ENCODE data around the gene STKLD1.
"Not testable (repeated sequence)": the region's sequence is repeated elsewhere in the genome, so short reads cannot be mapped to it uniquely, and the experiment has no call there.

The STKLD1 gene

DNA sequence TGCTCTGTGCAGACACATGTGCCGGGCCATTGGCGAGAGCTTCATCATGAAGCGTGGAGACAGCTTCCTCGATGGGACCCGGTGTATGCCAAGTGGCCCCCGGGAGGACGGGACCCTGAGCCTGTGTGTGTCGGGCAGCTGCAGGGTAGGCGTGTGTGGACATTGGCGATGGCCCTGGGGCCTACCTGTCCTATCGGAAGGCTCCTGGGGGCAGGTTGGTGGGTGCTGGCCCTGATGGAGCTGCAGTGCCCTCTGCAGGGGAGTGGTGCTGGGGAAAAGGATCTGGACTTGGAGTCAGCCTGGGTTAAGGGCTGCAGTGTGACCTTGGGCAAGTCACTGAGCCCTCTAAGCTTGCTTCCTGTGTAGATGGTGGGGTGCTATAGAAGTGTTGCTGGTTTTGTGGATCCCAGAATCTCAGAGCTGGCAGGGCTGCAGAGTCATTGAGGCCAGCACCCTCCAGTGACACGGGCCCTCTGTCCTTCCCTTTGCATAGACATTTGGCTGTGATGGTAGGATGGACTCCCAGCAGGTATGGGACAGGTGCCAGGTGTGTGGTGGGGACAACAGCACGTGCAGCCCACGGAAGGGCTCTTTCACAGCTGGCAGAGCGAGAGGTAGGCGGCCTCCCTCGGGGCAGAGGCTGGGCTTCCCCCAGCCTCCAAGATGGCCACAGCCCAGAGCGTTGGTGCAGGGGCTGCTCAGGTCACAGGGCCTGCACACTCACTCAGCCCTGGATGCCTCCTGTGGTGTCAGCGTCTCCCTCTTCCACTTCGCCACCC is 61.8 kb downstream of the STKLD1 start:
- no peaks in the 10 kb centered on the region for H3K9me3 ChIP-seq (ENCODE audit: control insufficient read depth in 1 of 2, low read length in 2 of 2)
- H3K4me1 ChIP-seq (ENCODE audit: control insufficient read depth in 1 of 2, insufficient read depth in 2 of 2, low read length in 2 of 2), result no peaks in the 10 kb centered on the region
- H3K27me3 ChIP-seq (ENCODE audit: low read depth, low read length), result no peaks in the 10 kb centered on the region
- no peak overlapping the region for H3K4me3 ChIP-seq (ENCODE audit: low read depth in 1 of 2, low read length in 2 of 2)
- no peak overlapping the region for H3K27ac ChIP-seq (ENCODE audit: low read length)
- H3K36me3 ChIP-seq (ENCODE audit: control insufficient read depth in 1 of 2, insufficient read depth in 2 of 2, low read length in 2 of 2), result no peaks in the 10 kb centered on the region

DNA sequence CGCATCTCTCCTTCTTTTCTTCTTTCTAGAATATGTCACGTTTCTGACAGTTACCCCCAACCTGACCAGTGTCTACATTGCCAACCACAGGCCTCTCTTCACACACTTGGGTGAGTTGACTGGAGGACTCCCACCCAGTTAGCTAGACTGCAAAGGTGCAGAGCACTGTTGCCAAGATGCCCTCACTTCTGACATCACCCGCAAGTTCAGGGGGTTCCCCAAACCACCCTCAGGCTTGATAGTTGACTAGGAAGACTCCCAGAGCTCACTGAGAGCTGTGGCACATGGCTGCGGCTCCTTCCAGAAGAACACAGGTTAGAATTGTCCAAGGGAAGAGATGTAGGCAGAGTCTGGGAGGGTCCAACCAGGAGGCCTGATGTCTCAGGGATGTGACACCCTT is 63.2 kb downstream of the STKLD1 start:
- no peaks in the 10 kb centered on the region for H3K4me1 ChIP-seq (ENCODE audit: control insufficient read depth in 1 of 2, insufficient read depth in 2 of 2, low read length in 2 of 2)
- H3K36me3 ChIP-seq (ENCODE audit: control insufficient read depth in 1 of 2, insufficient read depth in 2 of 2, low read length in 2 of 2), result no peaks in the 10 kb centered on the region
- no peaks in the 10 kb centered on the region for H3K9me3 ChIP-seq (ENCODE audit: control insufficient read depth in 1 of 2, low read length in 2 of 2)
- H3K27ac ChIP-seq (ENCODE audit: low read length), result no peak overlapping the region
- no peaks in the 10 kb centered on the region for H3K27me3 ChIP-seq (ENCODE audit: low read depth, low read length)
- H3K4me3 ChIP-seq (ENCODE audit: low read depth in 1 of 2, low read length in 2 of 2), result no peak overlapping the region

GRCh38 chr9:133440874-133441273 is 64.7 kb downstream of the STKLD1 start:
- H3K9me3 ChIP-seq (ENCODE audit: control insufficient read depth in 1 of 2, low read length in 2 of 2), result no peaks in the 10 kb centered on the region
- H3K36me3 ChIP-seq (ENCODE audit: control insufficient read depth in 1 of 2, insufficient read depth in 2 of 2, low read length in 2 of 2), result no peaks in the 10 kb centered on the region
- no peaks in the 10 kb centered on the region for H3K4me1 ChIP-seq (ENCODE audit: control insufficient read depth in 1 of 2, insufficient read depth in 2 of 2, low read length in 2 of 2)
- H3K27ac ChIP-seq (ENCODE audit: low read length), result no peak overlapping the region
- no peaks in the 10 kb centered on the region for H3K27me3 ChIP-seq (ENCODE audit: low read depth, low read length)
- no peak overlapping the region for H3K4me3 ChIP-seq (ENCODE audit: low read depth in 1 of 2, low read length in 2 of 2)

GRCh38 chr9:133441571-133441970 is 65.4 kb downstream of the STKLD1 start:
- no peaks in the 10 kb centered on the region for H3K4me1 ChIP-seq (ENCODE audit: control insufficient read depth in 1 of 2, insufficient read depth in 2 of 2, low read length in 2 of 2)
- H3K9me3 ChIP-seq (ENCODE audit: control insufficient read depth in 1 of 2, low read length in 2 of 2), result no peaks in the 10 kb centered on the region
- no peaks in the 10 kb centered on the region for H3K27me3 ChIP-seq (ENCODE audit: low read depth, low read length)
- H3K27ac ChIP-seq (ENCODE audit: low read length), result no peak overlapping the region
- no peaks in the 10 kb centered on the region for H3K36me3 ChIP-seq (ENCODE audit: control insufficient read depth in 1 of 2, insufficient read depth in 2 of 2, low read length in 2 of 2)
- no peak overlapping the region for H3K4me3 ChIP-seq (ENCODE audit: low read depth in 1 of 2, low read length in 2 of 2)

DNA sequence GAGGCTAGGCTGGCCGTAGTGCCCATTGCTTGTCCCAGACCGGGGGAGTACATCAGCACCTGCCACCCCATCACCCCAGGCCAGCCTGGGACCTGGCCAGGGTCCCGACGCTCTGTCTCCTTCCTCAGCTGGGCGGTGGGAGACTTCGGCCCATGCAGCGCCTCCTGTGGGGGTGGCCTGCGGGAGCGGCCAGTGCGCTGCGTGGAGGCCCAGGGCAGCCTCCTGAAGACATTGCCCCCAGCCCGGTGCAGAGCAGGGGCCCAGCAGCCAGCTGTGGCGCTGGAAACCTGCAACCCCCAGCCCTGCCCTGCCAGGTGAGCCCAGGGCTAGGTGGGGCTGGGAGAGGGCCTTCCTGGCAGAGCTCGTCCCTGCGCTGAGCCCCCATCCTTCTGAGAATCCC is 67.1 kb downstream of the STKLD1 start:
- Histone ChIP-seq H3K27me3 (ENCODE audit: low read depth, low read length) (no peaks in the 10 kb centered on the region), H3K27ac (ENCODE audit: low read length) (no peak overlapping the region), H3K4me1 (ENCODE audit: control insufficient read depth in 1 of 2, insufficient read depth in 2 of 2, low read length in 2 of 2) (no peaks in the 10 kb centered on the region)

GRCh38 chr9:133443982-133444381 is 67.8 kb downstream of the STKLD1 start:
- H3K27me3 ChIP-seq (ENCODE audit: low read depth, low read length), result no peaks in the 10 kb centered on the region
- no peaks in the 10 kb centered on the region for H3K4me1 ChIP-seq (ENCODE audit: control insufficient read depth in 1 of 2, insufficient read depth in 2 of 2, low read length in 2 of 2)
- H3K9me3 ChIP-seq (ENCODE audit: control insufficient read depth in 1 of 2, low read length in 2 of 2), result no peaks in the 10 kb centered on the region
- no peak overlapping the region for H3K4me3 ChIP-seq (ENCODE audit: low read depth in 1 of 2, low read length in 2 of 2)
- no peaks in the 10 kb centered on the region for H3K36me3 ChIP-seq (ENCODE audit: control insufficient read depth in 1 of 2, insufficient read depth in 2 of 2, low read length in 2 of 2)
- no peak overlapping the region for H3K27ac ChIP-seq (ENCODE audit: low read length)

More for the DNA sequence above, 67.1 kb downstream of the STKLD1 start:
- H3K4me3 ChIP-seq (ENCODE audit: low read depth in 1 of 2, low read length in 2 of 2), result no peak overlapping the region
- no peaks in the 10 kb centered on the region for H3K36me3 ChIP-seq (ENCODE audit: control insufficient read depth in 1 of 2, insufficient read depth in 2 of 2, low read length in 2 of 2)
- no peaks in the 10 kb centered on the region for H3K9me3 ChIP-seq (ENCODE audit: control insufficient read depth in 1 of 2, low read length in 2 of 2)

DNA sequence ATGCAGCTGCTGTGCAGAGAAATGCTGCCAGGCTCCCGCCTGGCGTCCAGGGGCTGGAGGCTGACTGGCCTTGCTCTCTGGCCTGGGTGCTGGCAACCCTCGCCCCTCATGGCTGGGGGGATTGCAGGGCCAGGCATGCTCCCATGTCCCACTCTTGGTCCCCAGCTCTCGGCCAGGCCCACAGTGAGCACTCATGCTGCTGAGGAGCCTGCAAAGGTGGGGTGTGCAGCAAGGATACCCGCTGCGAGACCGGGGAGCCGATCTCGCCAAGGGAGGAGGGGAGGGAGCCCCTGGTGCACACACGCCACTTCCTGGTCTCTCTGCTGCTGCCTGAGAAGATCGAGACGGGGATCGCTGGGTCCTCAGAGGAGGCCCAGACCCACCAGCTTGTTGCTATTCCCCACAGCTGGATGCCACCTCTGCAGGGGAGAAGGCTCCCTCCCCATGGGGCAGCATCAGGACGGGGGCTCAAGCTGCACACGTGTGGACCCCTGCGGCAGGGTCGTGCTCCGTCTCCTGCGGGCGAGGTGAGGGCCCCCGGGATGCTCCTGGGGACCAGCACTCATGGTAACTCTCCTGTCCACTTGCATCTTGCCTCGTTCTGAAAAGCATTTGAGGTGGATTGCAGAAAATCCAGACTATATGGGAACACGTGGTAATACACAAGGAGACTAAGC is 69.3 kb downstream of the STKLD1 start:
- no peaks in the 10 kb centered on the region for H3K9me3 ChIP-seq (ENCODE audit: control insufficient read depth in 1 of 2, low read length in 2 of 2)
- no peak overlapping the region for H3K27ac ChIP-seq (ENCODE audit: low read length)
- no peaks in the 10 kb centered on the region for H3K4me1 ChIP-seq (ENCODE audit: control insufficient read depth in 1 of 2, insufficient read depth in 2 of 2, low read length in 2 of 2)
- no peaks in the 10 kb centered on the region for H3K27me3 ChIP-seq (ENCODE audit: low read depth, low read length)
- H3K4me3 ChIP-seq (ENCODE audit: low read depth in 1 of 2, low read length in 2 of 2), result no peak overlapping the region
- H3K36me3 ChIP-seq (ENCODE audit: control insufficient read depth in 1 of 2, insufficient read depth in 2 of 2, low read length in 2 of 2), result no peaks in the 10 kb centered on the region

- no peak overlapping the region for H3K27ac ChIP-seq (ENCODE audit: low read length)
- H3K4me1 ChIP-seq (ENCODE audit: control insufficient read depth in 1 of 2, insufficient read depth in 2 of 2, low read length in 2 of 2), result no peaks in the 10 kb centered on the region
- H3K9me3 ChIP-seq (ENCODE audit: control insufficient read depth in 1 of 2, low read length in 2 of 2), result no peaks in the 10 kb centered on the region
- no peak overlapping the region for H3K4me3 ChIP-seq (ENCODE audit: low read depth in 1 of 2, low read length in 2 of 2)
- H3K36me3 ChIP-seq (ENCODE audit: control insufficient read depth in 1 of 2, insufficient read depth in 2 of 2, low read length in 2 of 2), result no peaks in the 10 kb centered on the region
- no peaks in the 10 kb centered on the region for H3K27me3 ChIP-seq (ENCODE audit: low read depth, low read length)
Measured at GRCh38 chr9:133448487-133448972, 72.4 kb downstream of the STKLD1 start.

- no peak overlapping the region for H3K27ac ChIP-seq (ENCODE audit: low read length)
- H3K36me3 ChIP-seq (ENCODE audit: control insufficient read depth in 1 of 2, insufficient read depth in 2 of 2, low read length in 2 of 2), result no peaks in the 10 kb centered on the region
- no peak overlapping the region for H3K4me3 ChIP-seq (ENCODE audit: low read depth in 1 of 2, low read length in 2 of 2)
- H3K4me1 ChIP-seq (ENCODE audit: control insufficient read depth in 1 of 2, insufficient read depth in 2 of 2, low read length in 2 of 2), result no peaks in the 10 kb centered on the region
- H3K27me3 ChIP-seq (ENCODE audit: low read depth, low read length), result no peaks in the 10 kb centered on the region
- no peaks in the 10 kb centered on the region for H3K9me3 ChIP-seq (ENCODE audit: control insufficient read depth in 1 of 2, low read length in 2 of 2)
Measured at GRCh38 chr9:133449760-133450159, 73.6 kb downstream of the STKLD1 start.

- H3K36me3 ChIP-seq (ENCODE audit: control insufficient read depth in 1 of 2, insufficient read depth in 2 of 2, low read length in 2 of 2); H3K4me3 ChIP-seq (ENCODE audit: low read depth in 1 of 2, low read length in 2 of 2); H3K4me1 ChIP-seq (ENCODE audit: control insufficient read depth in 1 of 2, insufficient read depth in 2 of 2, low read length in 2 of 2); H3K27ac ChIP-seq (ENCODE audit: low read length); H3K27me3 ChIP-seq (ENCODE audit: low read depth, low read length); H3K9me3 ChIP-seq (ENCODE audit: control insufficient read depth in 1 of 2, low read length in 2 of 2): not testable (repeated sequence)
Measured at GRCh38 chr9:133451865-133452264, 75.7 kb downstream of the STKLD1 start.

- no peaks in the 10 kb centered on the region for H3K4me1 ChIP-seq (ENCODE audit: control insufficient read depth in 1 of 2, insufficient read depth in 2 of 2, low read length in 2 of 2)
- H3K27me3 ChIP-seq (ENCODE audit: low read depth, low read length), result no peaks in the 10 kb centered on the region
- H3K36me3 ChIP-seq (ENCODE audit: control insufficient read depth in 1 of 2, insufficient read depth in 2 of 2, low read length in 2 of 2), result no peaks in the 10 kb centered on the region
- H3K9me3 ChIP-seq (ENCODE audit: control insufficient read depth in 1 of 2, low read length in 2 of 2), result no peaks in the 10 kb centered on the region
- H3K27ac ChIP-seq (ENCODE audit: low read length), result no peak overlapping the region
- no peak overlapping the region for H3K4me3 ChIP-seq (ENCODE audit: low read depth in 1 of 2, low read length in 2 of 2)
Measured at GRCh38 chr9:133452562-133452961, 76.4 kb downstream of the STKLD1 start.
